HCT116 (cell line): ENCODE data around the gene PFDN2. TPM values are rescaled to one million over a fixed set of nuclear protein-coding genes. Genes with fewer than 3 reads are reported as not detected.

Experiments used
- ATAC-seq: fragments of 200-7000 bp; cut with Tn5 transposase; 2 replicates; pipeline ENCODE4 v1.9.1; 2020; ENCODE audit warnings: mild to moderate bottlenecking, moderate library complexity
- BruUV-seq: library from RNA; stranded (reverse); fragments of 400-500 nt; replicated peaks from 2 replicates; lab custom pipeline; 2021; lab: Mats Ljungman, UMichigan
- CTCF ChIA-PET: fragments of 300-600 bp; sonication (Branson Sonifier 250); formaldehyde crosslinking; loops from one replicate; lab custom pipeline; 2021; ENCODE audit warnings: antibody characterized with exemption; lab: Charles Lee
- POLR2A ChIA-PET: fragments of 300-600, 350-600 bp; sonication (Branson Sonifier 250); formaldehyde crosslinking; loops from one replicate; lab custom pipeline; 2021; ENCODE audit warnings: antibody characterized with exemption; lab: Charles Lee
- RAD21 ChIA-PET, 2 experiments: fragments of 300-600 bp; sonication (Branson Sonifier 250); formaldehyde crosslinking; loops; one replicate each; lab custom pipeline; 2023; ENCODE audit warnings: low total read pairs in 2 of 2; ENCODE audit not compliant: uncharacterized antibody in 2 of 2, unreplicated experiment in 2 of 2, low non-redundant PET in 1 of 2; lab: Charles Lee
- DNase-seq: peaks from one replicate; pipeline ENCODE4 v3.0.0-alpha.2; 2010; ENCODE audit warnings: low read depth, low spot score
- H2AFZ ChIP-seq: fragments of 200-600 bp; shearing (Covaris generic), sonication (generic); 2 replicates; pipeline ENCODE4 v1.6.1; 2017; ENCODE audit warnings: low read depth, mixed run types, mixed read lengths, antibody characterized with exemption, low read length; ENCODE audit not compliant: poor library complexity, severe bottlenecking
- H3K27ac ChIP-seq: 2 replicates; pipeline ENCODE4 v1.5.1; 2012; ENCODE audit warnings: low read depth, low read length
- H3K27me3 ChIP-seq: fragments of 200-600 bp; sonication (generic); 2 replicates; pipeline ENCODE4 v1.6.1; 2016; ENCODE audit warnings: mixed run types, low read length, mixed read lengths; ENCODE audit not compliant: insufficient read depth
- H3K36me3 ChIP-seq, 2 experiments: fragments of 200-500 bp in 1 of 2; fragments of 200-600 bp in 1 of 2; sonication (Bioruptor generic) in 1 of 2; sonication (generic) in 1 of 2; 2 replicates each; pipeline versions ENCODE4 v1.5.1 to v1.6.1; 2014 to 2016; ENCODE audit warnings: low read length in 2 of 2, inconsistent platforms in 1 of 2, mixed read lengths in 1 of 2, mixed run types in 1 of 2; ENCODE audit not compliant: insufficient read depth in 2 of 2, control insufficient read depth in 1 of 2
- H3K4me1 ChIP-seq, 2 experiments: fragments of 200-600 bp in 1 of 2; sonication (generic) in 1 of 2; 2 replicates each; pipeline versions ENCODE4 v1.5.1 to v1.6.1; 2012 to 2017; ENCODE audit warnings: low read length in 2 of 2, inconsistent platforms in 1 of 2, mild to moderate bottlenecking in 1 of 2, mixed read lengths in 1 of 2, mixed run types in 1 of 2, moderate library complexity in 1 of 2; ENCODE audit not compliant: insufficient read depth in 2 of 2, control insufficient read depth in 1 of 2
- H3K4me2 ChIP-seq: fragments of 200-600 bp; sonication (generic); 2 replicates; pipeline ENCODE4 v1.6.1; 2017; ENCODE audit warnings: mixed run types, low read length, mixed read lengths
- H3K4me3 ChIP-seq, 2 experiments: fragments of 200-600 bp in 1 of 2; sonication (generic) in 1 of 2; replicated peaks in 1 of 2; 2 replicates each; pipeline ENCODE4 v1.5.1; 2011 to 2016; ENCODE audit warnings: low read length in 2 of 2, control low read depth in 1 of 2, low read depth in 1 of 2, mild to moderate bottlenecking in 1 of 2, mixed read lengths in 1 of 2, mixed run types in 1 of 2
- H3K79me2 ChIP-seq: fragments of 200-600 bp; sonication (generic); 2 replicates; pipeline ENCODE4 v1.6.1; 2017; ENCODE audit warnings: mild to moderate bottlenecking, mixed run types, low read length, moderate library complexity, mixed read lengths; ENCODE audit not compliant: insufficient read depth
- H3K9ac ChIP-seq: fragments of 200-600 bp; sonication (generic); 2 replicates; pipeline ENCODE4 v1.6.1; 2016; ENCODE audit warnings: low read length, mixed read lengths
- H3K9me2 ChIP-seq: fragments of 200-600 bp; sonication (generic), shearing (Covaris generic); 2 replicates; pipeline ENCODE4 v1.6.1; 2017; ENCODE audit warnings: mixed run types, mild to moderate bottlenecking, moderate library complexity; ENCODE audit not compliant: insufficient read depth
- H3K9me3 ChIP-seq, 2 experiments: fragments of 200-500 bp in 1 of 2; fragments of 200-600 bp in 1 of 2; sonication (Bioruptor generic) in 1 of 2; sonication (generic) in 1 of 2; 2 replicates each; pipeline ENCODE4 v1.6.1; 2014 to 2017; ENCODE audit warnings: low read length in 2 of 2, mixed read lengths in 2 of 2, inconsistent platforms in 1 of 2, low read depth in 1 of 2, mild to moderate bottlenecking in 1 of 2, mixed run types in 1 of 2, moderate library complexity in 1 of 2; ENCODE audit not compliant: control insufficient read depth in 1 of 2, insufficient read depth in 1 of 2
- H4K20me1 ChIP-seq: fragments of 200-600 bp; sonication (generic), shearing (Covaris generic); 2 replicates; pipeline ENCODE4 v1.6.1; 2017; ENCODE audit warnings: mixed run types, mild to moderate bottlenecking, moderate library complexity; ENCODE audit not compliant: insufficient read depth
- CBX3 ChIP-seq: IDR thresholded peaks from 2 replicates; pipeline ENCODE4 v1.6.1; 2012; ENCODE audit warnings: low read depth
- CEBPB ChIP-seq: IDR thresholded peaks from 2 replicates; pipeline ENCODE4 v1.6.1; 2012; ENCODE audit warnings: low read depth
- CTCF ChIP-seq, 3 experiments: fragments of 200-600 bp in 1 of 3; sonication (generic) in 1 of 3; IDR thresholded peaks in 2 of 3; conservative IDR thresholded peaks in 1 of 3; 2 replicates each; pipeline ENCODE4 v1.5.1; 2012 to 2017; ENCODE audit warnings: low read depth in 2 of 3, low read length in 2 of 3, antibody characterized with exemption in 1 of 3, borderline replicate concordance in 1 of 3, control low read depth in 1 of 3, mild to moderate bottlenecking in 1 of 3, mixed read lengths in 1 of 3, mixed run types in 1 of 3, moderate library complexity in 1 of 3; ENCODE audit not compliant: insufficient read depth in 1 of 3
- EGR1 ChIP-seq: IDR thresholded peaks from 2 replicates; pipeline ENCODE4 v1.6.1; 2012; ENCODE audit warnings: low read depth
- ELF1 ChIP-seq: IDR thresholded peaks from 2 replicates; pipeline ENCODE4 v1.6.1; 2012; ENCODE audit warnings: low read depth, borderline replicate concordance
- FOSL1 ChIP-seq: IDR thresholded peaks from 2 replicates; pipeline ENCODE4 v1.6.1; 2012; ENCODE audit warnings: low read depth
- RAD21 ChIP-seq: IDR thresholded peaks from 2 replicates; pipeline ENCODE4 v1.6.1; 2012; ENCODE audit warnings: low read depth, mild to moderate bottlenecking
- SP1 ChIP-seq: IDR thresholded peaks from 2 replicates; pipeline ENCODE4 v1.6.1; 2012; ENCODE audit warnings: low read depth
- SRF ChIP-seq: IDR thresholded peaks from 2 replicates; pipeline ENCODE4 v1.6.1; 2012; ENCODE audit warnings: low read depth
- ZNF274 ChIP-seq: fragments of 200-500 bp; sonication (Bioruptor generic); IDR thresholded peaks from 2 replicates; pipeline ENCODE4 v1.6.1; 2014; ENCODE audit warnings: mild to moderate bottlenecking, low read depth, low read length, inconsistent platforms
- intact Hi-C: fragments of 100-400 bp; cut with micrococcal nuclease; formaldehyde crosslinking; loops from 2 replicates; pipeline ENCODE4 v1.10.0; 2022
- total RNA-seq: library from RNA; stranded (reverse); gene quantifications from one replicate; pipeline ENCODE4 v1.2.1, GENCODE V29; 2021; ENCODE audit not compliant: unreplicated experiment
- TF ChIP-seq, protein P1 (sequence below): IDR thresholded peaks from 2 replicates; pipeline ENCODE4 v1.6.1; 2012
- TF ChIP-seq, protein P2 (sequence below): IDR thresholded peaks from 2 replicates; pipeline ENCODE4 v1.6.1; 2012; ENCODE audit warnings: low read depth

The PFDN2 gene
- total RNA-seq, 1 experiment from 2014 or later: 179 TPM

- ATAC-seq (peak; percentile 31; the same call in 1 of the 2 replicates), DNase-seq (no peak)
- peak overlapping the region; percentile 66 to 87 for H3K4me3 ChIP-seq
- H3K36me3 ChIP-seq: no peaks in the 10 kb centered on the region
- H2AFZ ChIP-seq: peak overlapping the region; percentile 73
- no TSS peak for BruUV-seq
- TF ChIP-seq ZNF274: no peak
- TF ChIP-seq CEBPB: no peak
- TF ChIP-seq FOSL1: no peak
- TF ChIP-seq ELF1: no peak
- TF ChIP-seq CBX3: no peak
- TF ChIP-seq, protein P1, sequence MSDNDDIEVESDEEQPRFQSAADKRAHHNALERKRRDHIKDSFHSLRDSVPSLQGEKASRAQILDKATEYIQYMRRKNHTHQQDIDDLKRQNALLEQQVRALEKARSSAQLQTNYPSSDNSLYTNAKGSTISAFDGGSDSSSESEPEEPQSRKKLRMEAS: no peak
- no peak for TF ChIP-seq SP1
- TF ChIP-seq, protein P2, sequence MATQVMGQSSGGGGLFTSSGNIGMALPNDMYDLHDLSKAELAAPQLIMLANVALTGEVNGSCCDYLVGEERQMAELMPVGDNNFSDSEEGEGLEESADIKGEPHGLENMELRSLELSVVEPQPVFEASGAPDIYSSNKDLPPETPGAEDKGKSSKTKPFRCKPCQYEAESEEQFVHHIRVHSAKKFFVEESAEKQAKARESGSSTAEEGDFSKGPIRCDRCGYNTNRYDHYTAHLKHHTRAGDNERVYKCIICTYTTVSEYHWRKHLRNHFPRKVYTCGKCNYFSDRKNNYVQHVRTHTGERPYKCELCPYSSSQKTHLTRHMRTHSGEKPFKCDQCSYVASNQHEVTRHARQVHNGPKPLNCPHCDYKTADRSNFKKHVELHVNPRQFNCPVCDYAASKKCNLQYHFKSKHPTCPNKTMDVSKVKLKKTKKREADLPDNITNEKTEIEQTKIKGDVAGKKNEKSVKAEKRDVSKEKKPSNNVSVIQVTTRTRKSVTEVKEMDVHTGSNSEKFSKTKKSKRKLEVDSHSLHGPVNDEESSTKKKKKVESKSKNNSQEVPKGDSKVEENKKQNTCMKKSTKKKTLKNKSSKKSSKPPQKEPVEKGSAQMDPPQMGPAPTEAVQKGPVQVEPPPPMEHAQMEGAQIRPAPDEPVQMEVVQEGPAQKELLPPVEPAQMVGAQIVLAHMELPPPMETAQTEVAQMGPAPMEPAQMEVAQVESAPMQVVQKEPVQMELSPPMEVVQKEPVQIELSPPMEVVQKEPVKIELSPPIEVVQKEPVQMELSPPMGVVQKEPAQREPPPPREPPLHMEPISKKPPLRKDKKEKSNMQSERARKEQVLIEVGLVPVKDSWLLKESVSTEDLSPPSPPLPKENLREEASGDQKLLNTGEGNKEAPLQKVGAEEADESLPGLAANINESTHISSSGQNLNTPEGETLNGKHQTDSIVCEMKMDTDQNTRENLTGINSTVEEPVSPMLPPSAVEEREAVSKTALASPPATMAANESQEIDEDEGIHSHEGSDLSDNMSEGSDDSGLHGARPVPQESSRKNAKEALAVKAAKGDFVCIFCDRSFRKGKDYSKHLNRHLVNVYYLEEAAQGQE: no peak
- no peak for TF ChIP-seq SRF
- TF ChIP-seq EGR1: no peak
- no peak for TF ChIP-seq RAD21
- TF ChIP-seq CTCF (IDR thresholded peaks at IDR 0.05 in 2 of 3, conservative IDR thresholded peaks at IDR 0.05 in 1 of 3; ENCODE audit: borderline replicate concordance in 1 of 3, insufficient read depth in 1 of 3, low read depth in 2 of 3, low read length in 2 of 3): no peak
- intact Hi-C loops: loop anchor here (5.0 kb wide), 1 partner anchor 131 kb away; the partner anchor contains the start of gene F11R
- no peaks in the 10 kb centered on the region for H3K27me3 ChIP-seq
- H3K4me1 ChIP-seq: peaks cover 3 to 14% of the 10 kb centered on the region in 2 experiments; a peak in 3 of 4 replicates
- H3K4me2 ChIP-seq: peak overlapping the region; percentile 86
- POLR2A ChIA-PET: interaction anchor here (0.7 to 3.1 kb wide), 3 partner anchors 11 to 20 kb away, joined by 3 to 24 read pairs (median 10); partner anchors contain the start of genes DEDD and PPOX
- no peaks in the 10 kb centered on the region for H4K20me1 ChIP-seq
- peaks cover 5% of the 10 kb centered on the region; the same call in 1 of the 2 replicates for H3K79me2 ChIP-seq
- H3K27ac ChIP-seq: peak overlapping the region; percentile 99; the same call in 1 of the 2 replicates
- H3K9me3 ChIP-seq: no peaks in the 10 kb centered on the region
- H3K9ac ChIP-seq: peak overlapping the region; percentile 92
- RAD21 ChIA-PET: no interaction called here
- CTCF ChIA-PET: interaction anchor here (1.3 to 1.5 kb wide), 2 partner anchors 12 to 20 kb away, joined by 4 to 10 read pairs; partner anchors contain the start of genes DEDD and PPOX
- H3K9me2 ChIP-seq: no peaks in the 10 kb centered on the region
Measured at GRCh38 chr1:161153176-161153575, 35.3 kb upstream of the PFDN2 start.
